Chondrocyte (in vitro differentiated cells): ENCODE measurements around the gene DENND10. TPM values are rescaled to one million over a fixed set of nuclear protein-coding genes. Genes with fewer than 3 reads are reported as not detected.
"Not testable (repeated sequence)": the region's sequence is repeated elsewhere in the genome, so short reads cannot be mapped to it uniquely, and the experiment has no call there.

Source experiments
- DNase-seq: peaks from one replicate; pipeline ENCODE4 v3.0.0; 2021; ENCODE audit warnings: mixed read lengths, low spot score
- H3K27ac Mint-ChIP-seq: one replicate; pipeline ENCODE4 v1.8.0; 2021; ENCODE audit warnings: mild to moderate bottlenecking, moderate library complexity, mixed read lengths; ENCODE audit not compliant: unreplicated experiment
- H3K27me3 Mint-ChIP-seq: 2 replicates; pipeline ENCODE4 v1.8.0; 2021; ENCODE audit warnings: low read depth, mixed read lengths
- H3K36me3 Mint-ChIP-seq: 2 replicates; pipeline ENCODE4 v1.8.0; 2021; ENCODE audit warnings: low read depth, mixed read lengths
- H3K4me1 Mint-ChIP-seq: 2 replicates; pipeline ENCODE4 v1.8.0; 2021; ENCODE audit warnings: low read depth, mild to moderate bottlenecking, mixed read lengths
- H3K4me3 Mint-ChIP-seq: one replicate; pipeline ENCODE4 v1.8.0; 2021; ENCODE audit warnings: mild to moderate bottlenecking, moderate library complexity, mixed read lengths; ENCODE audit not compliant: unreplicated experiment
- H3K9me3 Mint-ChIP-seq: 2 replicates; pipeline ENCODE4 v1.8.0; 2021; ENCODE audit warnings: low read depth, mixed read lengths
- total RNA-seq: library from RNA; stranded (reverse); gene quantifications from 3 replicates; pipeline ENCODE4 v1.2.1, GENCODE V29; 2021
- TF ChIP-seq, protein P1 (sequence below): fragments of 200-600 bp; sonication (generic); IDR thresholded peaks from 2 replicates; pipeline ENCODE4 v1.5.0; 2021; ENCODE audit warnings: antibody characterized with exemption, mild to moderate bottlenecking, moderate library complexity

The DENND10 gene
- total RNA-seq, 1 donor from 2014 or later, result 43.0 TPM

DNA sequence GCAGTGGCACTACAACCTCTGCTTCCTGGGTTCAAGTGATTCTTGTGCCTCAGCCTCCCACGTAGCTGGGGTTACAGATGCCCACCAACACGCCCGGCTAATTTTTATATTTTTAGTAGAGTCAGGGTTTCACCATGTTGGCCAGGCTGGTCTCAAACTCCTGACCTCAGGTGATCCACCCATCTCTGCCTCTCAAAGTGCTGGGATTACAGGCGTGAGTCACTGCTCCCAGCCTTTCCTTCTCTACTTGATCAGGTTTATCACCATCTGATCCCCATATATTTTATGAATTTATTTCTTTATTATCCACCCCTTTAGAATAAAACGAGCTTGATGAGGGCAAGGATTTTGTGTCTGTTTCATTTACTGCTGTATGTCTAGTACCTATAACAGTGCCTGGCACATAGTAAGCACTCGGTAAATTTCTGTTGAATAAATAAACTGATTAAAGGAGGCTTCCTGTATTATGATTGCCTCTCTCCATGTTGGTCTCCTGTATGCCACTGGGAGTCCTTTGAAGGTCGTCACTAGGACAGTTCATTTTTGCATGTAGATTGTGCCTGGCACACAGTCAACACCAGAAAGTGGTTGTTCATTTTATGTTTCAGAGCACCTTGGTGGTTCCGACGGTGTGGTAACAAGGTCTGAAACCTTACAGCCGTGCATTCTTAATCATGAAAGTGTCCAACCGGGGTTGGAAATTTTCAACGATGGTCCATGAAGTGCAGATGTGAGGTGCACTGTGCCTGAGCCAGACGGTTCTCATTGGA lies 13.7 kb upstream of the DENND10 start:
- no peak overlapping the region for H3K27ac Mint-ChIP-seq
- no peak for DNase-seq
- H3K36me3 Mint-ChIP-seq, result no peaks in the 10 kb centered on the region
- no peaks in the 10 kb centered on the region for H3K9me3 Mint-ChIP-seq
- TF ChIP-seq, protein P1, sequence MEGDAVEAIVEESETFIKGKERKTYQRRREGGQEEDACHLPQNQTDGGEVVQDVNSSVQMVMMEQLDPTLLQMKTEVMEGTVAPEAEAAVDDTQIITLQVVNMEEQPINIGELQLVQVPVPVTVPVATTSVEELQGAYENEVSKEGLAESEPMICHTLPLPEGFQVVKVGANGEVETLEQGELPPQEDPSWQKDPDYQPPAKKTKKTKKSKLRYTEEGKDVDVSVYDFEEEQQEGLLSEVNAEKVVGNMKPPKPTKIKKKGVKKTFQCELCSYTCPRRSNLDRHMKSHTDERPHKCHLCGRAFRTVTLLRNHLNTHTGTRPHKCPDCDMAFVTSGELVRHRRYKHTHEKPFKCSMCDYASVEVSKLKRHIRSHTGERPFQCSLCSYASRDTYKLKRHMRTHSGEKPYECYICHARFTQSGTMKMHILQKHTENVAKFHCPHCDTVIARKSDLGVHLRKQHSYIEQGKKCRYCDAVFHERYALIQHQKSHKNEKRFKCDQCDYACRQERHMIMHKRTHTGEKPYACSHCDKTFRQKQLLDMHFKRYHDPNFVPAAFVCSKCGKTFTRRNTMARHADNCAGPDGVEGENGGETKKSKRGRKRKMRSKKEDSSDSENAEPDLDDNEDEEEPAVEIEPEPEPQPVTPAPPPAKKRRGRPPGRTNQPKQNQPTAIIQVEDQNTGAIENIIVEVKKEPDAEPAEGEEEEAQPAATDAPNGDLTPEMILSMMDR, result no peak
- H3K27me3 Mint-ChIP-seq, result no peaks in the 10 kb centered on the region
- H3K4me3 Mint-ChIP-seq, result no peak overlapping the region
- no peaks in the 10 kb centered on the region for H3K4me1 Mint-ChIP-seq

DNA sequence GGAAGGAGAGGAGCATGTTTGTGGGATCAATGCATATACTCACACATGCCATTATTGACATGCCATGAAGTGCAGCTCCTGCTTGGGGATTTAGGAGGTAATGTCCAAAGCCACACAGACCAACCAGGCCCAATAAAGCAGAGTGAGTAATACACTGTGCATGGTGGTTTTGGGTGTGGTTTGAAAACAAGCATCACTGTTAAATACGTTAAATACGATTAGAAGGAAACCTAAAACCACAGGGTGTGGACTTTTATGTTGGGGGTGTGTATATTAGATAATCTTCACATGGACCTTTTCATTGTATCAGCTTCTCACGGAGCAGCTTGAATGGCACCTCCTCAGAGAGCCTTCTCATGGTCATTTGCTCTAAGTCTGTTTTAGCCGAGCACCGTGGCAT lies 12.9 kb upstream of the DENND10 start:
- TF ChIP-seq, protein P1, result no peak
- no peaks in the 10 kb centered on the region for H3K9me3 Mint-ChIP-seq
- H3K27me3 Mint-ChIP-seq, result no peaks in the 10 kb centered on the region
- H3K4me1 Mint-ChIP-seq, result no peaks in the 10 kb centered on the region
- H3K4me3 Mint-ChIP-seq, result no peak overlapping the region
- no peak for DNase-seq
- no peaks in the 10 kb centered on the region for H3K36me3 Mint-ChIP-seq
- H3K27ac Mint-ChIP-seq, result no peak overlapping the region

DNA sequence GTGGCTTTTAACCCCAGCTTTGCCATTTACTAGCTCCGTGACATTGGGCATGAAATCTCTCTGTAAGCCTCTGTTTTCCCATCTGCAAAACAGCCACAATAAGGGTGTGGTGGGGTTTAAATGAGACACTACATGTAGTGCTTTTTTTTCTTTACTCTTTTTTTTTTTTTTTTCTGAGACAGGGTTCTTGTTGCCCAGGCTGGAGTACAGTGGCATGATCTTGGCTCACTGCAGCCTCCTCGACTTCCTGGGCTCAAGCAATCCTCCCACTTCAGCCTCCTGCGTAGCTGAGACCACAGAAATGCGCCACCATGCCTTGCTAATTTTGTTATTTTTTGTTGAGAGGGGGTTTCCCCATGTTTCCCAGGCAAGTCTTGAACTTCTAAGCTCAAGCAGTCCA lies 8.3 kb upstream of the DENND10 start:
- Mint-ChIP-seq H3K27ac (no peak overlapping the region), H3K9me3 (no peaks in the 10 kb centered on the region), H3K4me3 (no peak overlapping the region), H3K4me1 (no peaks in the 10 kb centered on the region), H3K27me3 (no peaks in the 10 kb centered on the region), H3K36me3 (no peaks in the 10 kb centered on the region)
- TF ChIP-seq, protein P1, result no peak
- DNase-seq, result no peak

DNA sequence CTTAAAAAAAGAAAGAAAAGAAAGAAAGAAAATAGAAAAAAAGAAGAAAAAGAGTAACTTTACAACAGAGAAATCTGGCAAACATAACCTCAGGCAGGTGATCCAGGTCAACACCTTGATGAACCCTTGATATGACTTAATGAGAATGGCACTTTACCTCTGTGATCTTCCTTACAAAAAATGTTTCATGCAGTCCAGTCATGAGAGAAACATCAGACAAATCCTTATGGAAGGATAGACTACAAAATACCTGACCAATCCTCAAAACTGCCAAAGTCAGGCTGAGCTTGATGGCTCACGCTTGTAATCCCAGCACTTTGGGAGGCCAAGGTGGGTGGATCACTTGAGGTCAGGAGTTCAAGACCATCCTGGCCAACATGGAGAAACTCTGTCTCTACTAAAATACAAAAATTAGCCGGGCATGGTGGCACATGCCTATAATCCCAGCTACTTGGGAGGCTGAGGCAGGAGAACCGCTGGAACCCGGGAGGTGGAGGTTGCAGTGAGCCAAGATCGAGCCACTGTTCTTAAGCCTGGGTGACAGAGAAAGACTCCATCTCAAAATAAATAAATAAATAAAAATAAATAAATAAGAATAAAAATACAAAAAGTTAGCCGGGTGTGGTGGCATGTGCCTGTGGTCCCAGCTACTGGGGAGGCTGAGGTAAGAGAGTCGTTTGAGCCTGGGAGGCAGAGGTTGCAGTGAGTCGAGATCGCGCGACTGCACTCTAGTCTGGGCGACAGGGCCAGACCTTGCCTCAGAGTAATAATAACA lies 7.1 kb upstream of the DENND10 start:
- H3K27me3 Mint-ChIP-seq, H3K4me1 Mint-ChIP-seq, H3K9me3 Mint-ChIP-seq: not testable (repeated sequence)

DNA sequence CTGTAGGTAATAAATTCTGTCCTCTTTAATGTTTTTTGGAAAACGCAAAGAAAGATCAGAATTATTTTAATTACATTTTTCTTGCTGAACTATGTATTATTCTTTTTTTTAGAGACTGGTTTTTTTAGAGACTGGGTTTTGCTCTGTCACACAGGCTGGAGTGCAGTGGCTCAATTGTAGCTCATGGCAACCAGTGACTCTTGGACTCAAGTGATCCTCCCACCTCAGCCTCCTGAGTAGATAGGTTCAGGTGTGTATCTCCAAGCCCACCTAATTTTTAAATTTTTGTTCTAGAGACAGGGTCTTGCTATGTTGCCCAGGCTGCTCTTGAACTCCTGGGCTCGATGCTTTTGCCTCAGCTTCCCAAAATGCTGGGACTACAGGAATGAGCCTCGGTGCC lies 5.3 kb upstream of the DENND10 start:
- TF ChIP-seq, protein P1, result no peak
- Mint-ChIP-seq H3K27me3 (no peaks in the 10 kb centered on the region), H3K27ac (no peak overlapping the region), H3K4me1 (peaks cover 2% of the 10 kb centered on the region), H3K4me3 (no peak overlapping the region), H3K36me3 (no peaks in the 10 kb centered on the region), H3K9me3 (no peaks in the 10 kb centered on the region)
- DNase-seq, result no peak

More for the DNA sequence above, 7.1 kb upstream of the DENND10 start:
- H3K27ac Mint-ChIP-seq, H3K4me3 Mint-ChIP-seq, H3K36me3 Mint-ChIP-seq, DNase-seq: not testable (repeated sequence)
